GM12875 (cell line): ENCODE results near the gene ZNF595.
"Not testable (repeated sequence)": the region's sequence is repeated elsewhere in the genome, so short reads cannot be mapped to it uniquely, and the experiment has no call there.

Source experiments
- H3K4me3 ChIP-seq: one replicate; pipeline ENCODE4 v1.5.1; 2011; ENCODE audit warnings: low read depth, low read length, control low read depth
- CTCF ChIP-seq: IDR thresholded peaks from 2 replicates; pipeline ENCODE4 v1.5.1; 2011; ENCODE audit warnings: low read depth, mild to moderate bottlenecking, control low read depth, inconsistent platforms, low read length, moderate library complexity, borderline replicate concordance; ENCODE audit not compliant: insufficient read depth

ZNF595 gene

GRCh38 chr4:52804-53479 lies at the start of gene ZNF595:
Gene ZNF595, plus strand, starts transcription at chr4:53321. Its CDS starts 168 bp downstream, at chr4:53489.
- not testable (repeated sequence) for H3K4me3 ChIP-seq

- H3K4me3 ChIP-seq = not testable (repeated sequence)
Observed at GRCh38 chr4:9937-10870, 42.9 kb upstream of the ZNF595 start.

GRCh38 chr4:11095-11815 lies 41.9 kb upstream of the ZNF595 start:
- H3K4me3 ChIP-seq = not testable (repeated sequence)

GRCh38 chr4:11816-12417 lies 41.2 kb upstream of the ZNF595 start:
- TF ChIP-seq CTCF = peak; percentile 30; the same call in 1 of the 2 replicates
- not testable (repeated sequence) for H3K4me3 ChIP-seq

GRCh38 chr4:18128-18527 lies 35.0 kb upstream of the ZNF595 start:
- H3K4me3 ChIP-seq = not testable (repeated sequence)

GRCh38 chr4:18589-18988 lies 34.5 kb upstream of the ZNF595 start:
- not testable (repeated sequence) for H3K4me3 ChIP-seq

GRCh38 chr4:22882-23281 lies 30.2 kb upstream of the ZNF595 start:
- H3K4me3 ChIP-seq = not testable (repeated sequence)

- H3K4me3 ChIP-seq = not testable (repeated sequence)
Observed at GRCh38 chr4:24359-24758, 28.8 kb upstream of the ZNF595 start.

- H3K4me3 ChIP-seq = not testable (repeated sequence)
Observed at GRCh38 chr4:27501-27900, 25.6 kb upstream of the ZNF595 start.

GRCh38 chr4:28767-29542 lies 24.2 kb upstream of the ZNF595 start:
- H3K4me3 ChIP-seq = not testable (repeated sequence)

- not testable (repeated sequence) for H3K4me3 ChIP-seq
Observed at GRCh38 chr4:33314-33713, 19.8 kb upstream of the ZNF595 start.

GRCh38 chr4:36559-37415 lies 16.3 kb upstream of the ZNF595 start:
- H3K4me3 ChIP-seq = not testable (repeated sequence)

- not testable (repeated sequence) for H3K4me3 ChIP-seq
Observed at GRCh38 chr4:38202-38601, 14.9 kb upstream of the ZNF595 start.

GRCh38 chr4:43375-43774 lies 9.7 kb upstream of the ZNF595 start:
- H3K4me3 ChIP-seq = not testable (repeated sequence)

GRCh38 chr4:51253-51652 lies 1.9 kb upstream of the ZNF595 start:
- H3K4me3 ChIP-seq = not testable (repeated sequence)

- H3K4me3 ChIP-seq = not testable (repeated sequence)
Observed at GRCh38 chr4:51655-52277, 1.4 kb upstream of the ZNF595 start.

GRCh38 chr4:53521-53920 lies 400 bp downstream of the ZNF595 start:
- H3K4me3 ChIP-seq = not testable (repeated sequence)
